Posterior vena cava (tissue), 2 donors: ENCODE results near the gene LIM2. TPM values are rescaled to one million over a fixed set of nuclear protein-coding genes. Genes with fewer than 3 reads are reported as not detected.

Experiments used
- DNase-seq: peaks from one replicate; pipeline ENCODE4 v3.0.0-alpha.2; 2020; ENCODE audit warnings: low spot score
- intact Hi-C, 2 donors: fragments of 100-400 bp; cut with DNase I; formaldehyde crosslinking; loops; one replicate each; pipeline versions ENCODE4 v1.14.1 to v1.14.2; 2022 to 2023
- total RNA-seq, 2 donors: library from RNA; stranded (reverse); fragmentation: NEBNext Ultra II Directional; extraction: Animal tissue kit (Norgen Biotek cat#: 25700); gene quantifications; one replicate each; pipeline ENCODE4 v1.2.1, GENCODE V29; 2021
- donor health status: DM: yes; HTN: yes; CAD: no.
- donor health status: DM: yes; HTN: yes; CAD: no.

The LIM2 gene
- total RNA-seq, 2 donors from 2014 or later: not detected

DNA sequence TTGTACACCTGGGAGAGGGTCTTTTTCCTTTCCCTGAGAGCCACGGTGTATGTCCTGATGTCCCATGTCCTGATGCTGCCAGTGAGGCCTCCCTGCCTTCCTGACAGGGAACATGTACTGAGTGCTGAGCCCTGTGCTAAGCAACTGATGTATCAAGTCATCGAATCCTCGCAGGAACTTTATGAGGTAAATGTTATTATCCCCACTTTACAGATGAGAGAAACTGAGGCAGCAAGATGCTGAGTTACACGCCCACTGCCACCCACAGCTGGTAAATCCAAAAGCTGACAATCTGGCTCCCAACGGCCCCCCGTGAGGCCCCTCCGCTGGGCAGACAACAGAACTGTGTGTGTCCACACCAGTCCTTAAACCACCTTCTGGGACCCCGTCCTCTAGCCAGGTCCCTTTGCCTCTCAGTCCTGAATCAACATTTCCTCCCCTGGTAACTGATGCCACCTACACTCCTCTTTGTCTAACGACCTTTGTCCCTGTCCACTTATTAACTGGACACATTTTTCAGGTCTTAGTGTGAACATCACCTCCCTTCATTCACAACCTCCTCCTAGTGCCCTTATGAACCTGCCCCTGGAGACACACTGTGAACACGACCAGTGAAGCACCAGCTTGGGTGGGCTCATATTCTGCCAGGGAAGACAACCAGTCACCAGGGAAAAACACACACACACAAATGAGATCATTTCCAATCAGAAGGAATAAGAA, 40.4 kb downstream of the LIM2 start:
- intact Hi-C loops: no loop called here
- DNase-seq: no peak

GRCh38 chr19:51346742-51347141, 41.0 kb downstream of the LIM2 start:
- no peak for DNase-seq
- intact Hi-C loops: no loop called here

- intact Hi-C loops: no loop called here
- no peak for DNase-seq
Observed at GRCh38 chr19:51345076-51345620, 42.6 kb downstream of the LIM2 start.

GRCh38 chr19:51342631-51343569, 44.9 kb downstream of the LIM2 start:
- DNase-seq: no peak
- intact Hi-C loops: loop anchor here in 1 of 2 donors (2.0 kb wide), 1 partner anchor 14 kb away; no protein-coding TSS in a partner anchor

DNA sequence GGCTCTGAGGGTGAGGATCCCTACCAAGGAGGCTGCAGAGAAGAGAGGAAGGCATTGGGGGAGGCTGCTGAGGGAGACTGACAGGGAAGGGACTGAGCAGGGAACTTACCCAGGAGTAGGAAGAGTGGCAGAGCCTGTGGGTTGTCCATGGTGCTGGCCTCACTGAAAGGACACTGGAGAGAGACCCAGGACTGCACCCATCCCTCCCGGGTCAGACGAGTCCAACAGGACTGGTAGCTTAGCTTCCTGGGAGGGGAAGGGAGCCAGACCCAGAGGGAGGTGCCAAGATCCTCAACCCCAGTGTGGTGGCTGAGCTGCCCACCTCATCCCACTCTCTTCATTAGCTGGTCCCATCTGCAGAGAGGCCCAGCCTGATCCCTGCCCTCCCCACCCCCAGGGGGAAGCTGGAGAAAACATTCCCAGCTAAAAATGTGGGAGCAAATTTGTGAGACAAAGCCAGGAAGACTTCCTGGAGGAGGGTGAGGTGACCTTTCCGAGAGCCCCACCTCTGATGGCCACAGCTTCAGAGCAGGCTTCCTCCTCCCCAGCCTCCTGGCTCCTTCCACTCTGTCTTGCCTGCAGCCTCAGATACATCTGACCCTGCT, 45.7 kb downstream of the LIM2 start, which contains the start of gene VSIG10L:
VSIG10L (minus strand) TSS at position 164 of the 605 bp plus-strand sequence; CDS start at position 149, 15 bp downstream.
- DNase-seq: no peak
- intact Hi-C loops: loop anchor here in 1 of 2 donors (2.0 kb wide), 1 partner anchor 15 kb away; no protein-coding TSS in a partner anchor

GRCh38 chr19:51341066-51341465, 46.7 kb downstream of the LIM2 start:
- intact Hi-C loops: no loop called here
- no peak for DNase-seq

GRCh38 chr19:51339687-51340656, 47.8 kb downstream of the LIM2 start:
- intact Hi-C loops: loop anchor here in 1 of 2 donors (5.0 to 10.0 kb wide), 2 partner anchors 55 to 97 kb away; partner anchors contain the start of gene C19orf84
- peak; percentile 100 for DNase-seq

DNA sequence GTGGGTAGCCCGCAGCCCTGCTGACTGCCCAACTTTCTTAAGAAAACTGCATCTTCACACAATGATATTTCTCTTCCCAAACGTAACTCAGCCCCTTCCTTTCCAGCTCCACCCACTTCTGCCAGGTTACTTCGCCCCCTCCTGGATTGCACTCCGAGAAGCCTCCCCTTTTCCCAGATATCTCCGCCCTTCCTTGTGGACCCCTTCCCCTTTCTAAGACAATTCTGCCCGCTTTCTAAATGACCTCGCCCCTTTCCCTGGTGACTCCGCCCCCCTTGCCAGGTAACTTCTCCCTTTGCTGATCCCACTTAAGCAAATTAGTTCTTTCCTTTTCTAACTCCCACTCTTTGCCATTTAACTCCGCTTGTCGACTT, 48.5 kb downstream of the LIM2 start:
- intact Hi-C loops: loop anchor here in 1 of 2 donors (5.0 to 10.0 kb wide), 2 partner anchors 56 to 98 kb away; partner anchors contain the start of gene C19orf84

GRCh38 chr19:51338563-51339312, 49.0 kb downstream of the LIM2 start:
- peak; percentile 94 for DNase-seq
- intact Hi-C loops: loop anchor here in 1 of 2 donors (5.0 to 10.0 kb wide), 2 partner anchors 56 to 99 kb away; partner anchors contain the start of gene C19orf84

More for the DNA sequence above, 48.5 kb downstream of the LIM2 start:
- no peak for DNase-seq

DNA sequence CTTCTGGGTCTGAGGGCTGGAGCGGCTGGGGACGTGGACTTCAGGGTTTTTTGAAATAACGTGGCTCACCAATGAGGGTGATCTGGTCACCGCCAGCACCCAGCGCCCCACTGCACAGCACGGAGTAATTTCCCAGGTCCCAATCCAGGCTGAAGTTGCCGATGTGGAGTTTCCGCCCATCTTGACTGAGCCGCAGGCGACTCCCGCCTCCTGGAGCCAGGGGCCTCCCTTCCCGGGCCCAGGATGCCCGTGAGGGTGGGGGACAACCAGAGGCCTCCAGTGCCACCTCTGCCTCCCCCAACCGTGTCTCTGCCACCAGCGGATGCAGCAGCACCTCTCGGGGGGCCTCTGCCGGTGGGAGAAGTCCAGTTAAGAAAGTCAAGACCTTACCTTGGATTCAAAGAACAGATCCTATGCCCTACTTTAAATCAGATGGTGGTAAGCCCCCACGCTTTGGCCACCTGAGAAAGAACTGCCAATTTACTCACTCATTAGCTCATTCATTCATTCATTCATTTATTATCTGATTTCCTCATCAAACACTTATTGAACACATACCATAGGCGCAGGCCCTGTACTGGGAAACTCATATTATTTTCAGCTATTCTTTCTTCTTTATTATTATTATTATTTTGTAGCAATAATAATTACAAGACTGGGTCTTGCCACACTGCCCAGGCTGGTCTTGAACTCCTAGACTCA, 49.8 kb downstream of the LIM2 start:
- no peak for DNase-seq
- intact Hi-C loops: loop anchor here in 1 of 2 donors (5.0 to 10.0 kb wide), 2 partner anchors 57 to 99 kb away; partner anchors contain the start of gene C19orf84

GRCh38 chr19:51337141-51337860, 50.5 kb downstream of the LIM2 start:
- intact Hi-C loops: loop anchor here in 1 of 2 donors (5.0 to 10.0 kb wide), 2 partner anchors 58 to 100 kb away; partner anchors contain the start of gene C19orf84
- no peak for DNase-seq

DNA sequence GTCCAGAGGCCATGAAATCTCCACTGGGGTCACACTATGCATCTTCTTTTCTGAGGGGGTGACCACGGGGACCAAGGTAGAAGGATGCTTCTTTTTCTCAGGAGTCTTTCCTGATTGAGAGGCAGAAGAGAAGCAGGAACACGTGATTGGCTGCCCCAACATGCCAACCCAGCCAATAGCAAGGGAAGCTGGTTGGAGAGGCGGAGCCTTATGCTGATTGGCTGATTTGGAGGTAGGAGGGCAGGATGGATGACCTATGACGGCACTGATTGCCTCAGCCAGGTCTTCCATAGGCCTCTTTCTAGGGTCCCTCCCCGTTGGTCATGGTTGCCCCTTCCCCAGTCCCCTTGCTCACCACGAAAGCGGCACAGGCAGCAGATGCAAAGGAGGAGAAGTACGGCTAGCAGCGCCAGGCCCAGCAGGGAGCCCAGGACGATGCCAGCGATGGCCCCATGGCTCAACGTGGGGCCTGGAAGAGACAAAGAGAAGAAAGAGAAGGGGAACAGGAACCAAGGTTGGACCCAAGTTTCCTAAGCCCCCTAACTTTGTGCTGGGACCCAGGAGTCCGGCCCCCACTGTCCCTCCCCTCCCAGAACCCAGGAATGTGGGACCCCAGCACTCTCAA, 53.8 kb downstream of the LIM2 start:
- DNase-seq: no peak
- intact Hi-C loops: loop anchor here in 1 of 2 donors (10.0 kb wide), 1 partner anchor 61 kb away; the partner anchor contains the start of gene C19orf84

- no peak for DNase-seq
- intact Hi-C loops: loop anchor here in 1 of 2 donors (10.0 kb wide), 1 partner anchor 63 kb away; the partner anchor contains the start of gene C19orf84
Observed at GRCh38 chr19:51331716-51332115, 56.1 kb downstream of the LIM2 start.

DNA sequence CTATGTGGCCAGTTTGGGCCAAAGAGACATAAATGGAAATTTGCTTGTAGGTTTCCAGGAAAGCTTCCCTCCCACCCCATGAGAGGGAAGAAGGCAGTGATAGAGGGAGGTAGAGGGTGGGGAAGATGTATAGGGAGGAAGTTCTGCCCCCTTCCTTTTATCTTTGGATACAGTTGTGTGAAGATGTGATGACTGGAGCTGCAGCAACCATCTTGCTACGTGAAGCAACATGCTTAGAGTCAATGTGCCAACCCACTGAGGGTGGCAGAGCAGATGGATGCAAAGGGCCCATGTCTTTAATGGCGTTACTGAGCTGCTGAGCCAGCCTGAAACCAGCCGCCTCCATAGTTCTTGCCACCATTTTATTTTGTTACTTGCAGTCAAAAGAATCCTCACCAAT, 56.6 kb downstream of the LIM2 start:
- intact Hi-C loops: loop anchor here in 1 of 2 donors (10.0 kb wide), 1 partner anchor 64 kb away; the partner anchor contains the start of gene C19orf84
- no peak for DNase-seq

DNA sequence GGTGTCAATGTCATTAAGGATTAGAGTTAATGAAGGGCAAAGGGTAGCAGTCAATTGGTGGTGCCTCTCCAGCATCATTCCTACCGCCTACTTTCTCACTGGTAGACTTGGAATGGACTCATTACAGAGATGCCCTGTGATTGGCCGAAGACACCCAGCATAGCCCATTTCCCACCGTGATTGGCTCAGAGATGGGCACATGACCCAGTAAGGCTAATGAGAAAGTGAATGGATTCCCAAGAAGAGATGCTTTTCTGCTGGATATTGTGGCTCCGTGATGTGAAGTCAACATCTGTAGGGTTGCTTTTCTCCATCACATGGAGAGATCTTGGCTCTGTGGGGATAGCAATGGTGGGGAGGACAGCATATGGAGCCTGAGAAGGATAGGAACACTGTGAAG, 57.4 kb downstream of the LIM2 start:
- intact Hi-C loops: loop anchor here in 1 of 2 donors (10.0 kb wide), 1 partner anchor 64 kb away; the partner anchor contains the start of gene C19orf84
- DNase-seq: no peak
